Keratinocyte (primary cell): Measurements from ENCODE around the gene DPYSL4.

ENCODE experiments used
- EZH2 ChIP-seq: IDR thresholded peaks from one replicate; pipeline ENCODE4 v1.6.1; 2012; ENCODE audit warnings: inconsistent platforms, mild to moderate bottlenecking, low read length, moderate library complexity
- TF ChIP-seq, protein P1 (sequence below), 3 experiments: IDR thresholded peaks in 1 of 3; conservative IDR thresholded peaks in 1 of 3; optimal IDR thresholded peaks in 1 of 3; 2 replicates in 2 of 3; 3 replicates in 1 of 3; pipeline versions ENCODE3 to v1.5.1; 2011; ENCODE audit warnings: low read length in 3 of 3, mild to moderate bottlenecking in 3 of 3, moderate library complexity in 2 of 3, control low read depth in 1 of 3, inconsistent platforms in 1 of 3; ENCODE audit not compliant: insufficient read depth in 2 of 3; ENCODE audit errors: extremely low read depth in 1 of 3

DNA sequence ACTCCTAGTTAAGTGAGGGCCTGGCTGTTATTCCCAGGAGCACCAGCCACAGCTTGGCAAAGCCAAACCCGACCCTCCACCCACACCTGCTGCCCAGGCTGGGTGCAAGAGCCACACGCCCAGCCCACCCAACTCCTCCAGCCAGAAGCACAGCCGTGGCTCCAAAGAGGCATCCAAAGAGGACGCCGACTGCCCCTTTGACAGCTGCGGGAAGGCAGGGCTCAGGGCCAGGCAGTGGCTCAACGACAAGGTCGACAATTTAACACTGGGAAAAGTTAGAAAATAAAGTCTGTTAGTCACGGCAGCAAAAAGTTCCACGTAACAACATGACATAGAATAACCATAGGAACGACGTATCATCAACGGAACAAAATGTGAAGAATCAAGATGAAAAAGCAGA, 54.3 kb downstream of the DPYSL4 start:
- TF ChIP-seq, protein P1, sequence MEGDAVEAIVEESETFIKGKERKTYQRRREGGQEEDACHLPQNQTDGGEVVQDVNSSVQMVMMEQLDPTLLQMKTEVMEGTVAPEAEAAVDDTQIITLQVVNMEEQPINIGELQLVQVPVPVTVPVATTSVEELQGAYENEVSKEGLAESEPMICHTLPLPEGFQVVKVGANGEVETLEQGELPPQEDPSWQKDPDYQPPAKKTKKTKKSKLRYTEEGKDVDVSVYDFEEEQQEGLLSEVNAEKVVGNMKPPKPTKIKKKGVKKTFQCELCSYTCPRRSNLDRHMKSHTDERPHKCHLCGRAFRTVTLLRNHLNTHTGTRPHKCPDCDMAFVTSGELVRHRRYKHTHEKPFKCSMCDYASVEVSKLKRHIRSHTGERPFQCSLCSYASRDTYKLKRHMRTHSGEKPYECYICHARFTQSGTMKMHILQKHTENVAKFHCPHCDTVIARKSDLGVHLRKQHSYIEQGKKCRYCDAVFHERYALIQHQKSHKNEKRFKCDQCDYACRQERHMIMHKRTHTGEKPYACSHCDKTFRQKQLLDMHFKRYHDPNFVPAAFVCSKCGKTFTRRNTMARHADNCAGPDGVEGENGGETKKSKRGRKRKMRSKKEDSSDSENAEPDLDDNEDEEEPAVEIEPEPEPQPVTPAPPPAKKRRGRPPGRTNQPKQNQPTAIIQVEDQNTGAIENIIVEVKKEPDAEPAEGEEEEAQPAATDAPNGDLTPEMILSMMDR (optimal IDR thresholded peaks at IDR 0.05 in 1 of 3, IDR thresholded peaks at IDR 0.05 in 1 of 3, conservative IDR thresholded peaks at IDR 0.05 in 1 of 3; ENCODE audit: extremely low read depth in 1 of 3, insufficient read depth in 2 of 3, low read length in 3 of 3): no peak
- no peak for TF ChIP-seq EZH2
